Gastrocnemius medialis (tissue), 4 donors: Measurements from ENCODE around the gene ID2. TPM values are rescaled to one million over a fixed set of nuclear protein-coding genes. Genes with fewer than 3 reads are reported as not detected.
A peak's percentile ranks its signal among the peaks of the same experiment; 100 is the strongest.

ENCODE experiments used
- ATAC-seq, 2 donors: fragments of 150-250 bp; one replicate each; pipeline ENCODE4 v1.9.1; 2016
- DNase-seq, 2 donors: peaks; one replicate each; pipeline ENCODE4 v3.0.0-alpha.2; 2019
- H3K27ac ChIP-seq, 4 donors: fragments of 200-600 bp; sonication (generic); 1 replicate in 1 of 4; 2 replicates in 3 of 4; pipeline ENCODE4 v1.5.1; 2016 to 2018; ENCODE audit warnings: mild to moderate bottlenecking in 2 of 4, moderate library complexity in 1 of 4
- H3K27me3 ChIP-seq, 3 donors: fragments of 200-600 bp; sonication (generic) in 2 of 3; 1 replicate in 1 of 3; 2 replicates in 2 of 3; pipeline versions ENCODE4 v1.5.1 to v1.6.0; 2016 to 2019; ENCODE audit warnings: mild to moderate bottlenecking in 1 of 3, moderate library complexity in 1 of 3
- H3K36me3 ChIP-seq, 2 donors: fragments of 200-600 bp; sonication (generic) in 1 of 2; one replicate each; pipeline ENCODE4 v1.5.1; 2017 to 2018
- H3K4me1 ChIP-seq, 2 donors: fragments of 200-600 bp; sonication (generic) in 1 of 2; one replicate each; pipeline ENCODE4 v1.5.1; 2016 to 2017; ENCODE audit warnings: mild to moderate bottlenecking in 2 of 2
- H3K4me3 ChIP-seq, 4 donors: fragments of 200-600 bp; sonication (generic) in 3 of 4; 1 replicate in 1 of 4; 2 replicates in 3 of 4; pipeline ENCODE4 v1.5.1; 2016 to 2019; ENCODE audit warnings: mild to moderate bottlenecking in 2 of 4
- H3K9me3 ChIP-seq, 3 donors: fragments of 200-600 bp; sonication (generic) in 2 of 3; 1 replicate in 1 of 3; 2 replicates in 2 of 3; pipeline ENCODE4 v1.5.1; 2016 to 2019
- POLR2A ChIP-seq, 2 donors: fragments of 450-650 bp; IDR thresholded peaks; one replicate each; pipeline ENCODE4 v1.6.1; 2017; ENCODE audit warnings: antibody characterized with exemption in 2 of 2, mild to moderate bottlenecking in 2 of 2, moderate library complexity in 2 of 2
- in situ Hi-C, 4 donors: fragments of 200-750 bp; cut with MboI; loops; one replicate each; pipeline versions ENCODE4 v1.15.0 to v1.8.0; 2017; ENCODE audit warnings: low sequenced_read_pairs in 4 of 4
- intact Hi-C: fragments of 100-400 bp; cut with DNase I; formaldehyde crosslinking; loops from one replicate; pipeline ENCODE4 v1.15.1; 2023; ENCODE audit warnings: low total_unique reads
- total RNA-seq, 4 donors: library from RNA; depleted of rRNA; stranded (reverse); fragments of >200 nt; gene quantifications; one replicate each; pipeline versions ENCODE4 v1.1.0 to v1.2.3, GENCODE V29; 2016
- TF ChIP-seq, protein P1 (sequence below), 5 experiments: fragments of 450-650 bp in 3 of 5; fragments of 200-600 bp in 2 of 5; sonication (generic) in 2 of 5; IDR thresholded peaks in 4 of 5; conservative IDR thresholded peaks in 1 of 5; 1 replicate in 4 of 5; 2 replicates in 1 of 5; pipeline ENCODE4 v1.5.1; 2016 to 2019; ENCODE audit warnings: antibody characterized with exemption in 5 of 5, mild to moderate bottlenecking in 3 of 5, moderate library complexity in 3 of 5

Gene ID2
- total RNA-seq, 4 donors from 2014 or later = 16.6 to 35.9 (median 27.4) TPM

DNA sequence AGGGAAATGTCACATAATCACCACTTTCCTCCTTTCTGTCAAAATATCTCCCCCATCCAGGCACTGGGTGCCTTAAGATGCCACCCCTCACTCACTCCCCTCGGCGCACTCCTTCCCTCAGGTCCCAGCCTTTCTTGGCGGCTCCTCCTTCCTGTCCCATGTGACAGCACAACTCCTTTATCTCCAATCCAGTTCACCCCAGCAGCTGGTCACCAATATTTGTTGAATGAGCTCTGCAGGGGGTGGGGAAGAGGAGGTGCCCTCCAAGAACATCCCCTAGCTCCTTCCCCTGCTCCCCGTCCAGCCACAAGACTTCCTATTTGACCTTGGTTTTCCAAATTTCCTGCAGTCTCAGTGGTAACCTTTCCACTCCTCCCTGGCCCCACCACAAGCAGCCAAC lies 31.6 kb upstream of the ID2 start:
- H3K27me3 ChIP-seq = no peaks in the 10 kb centered on the region
- no peaks in the 10 kb centered on the region for H3K36me3 ChIP-seq
- no peak overlapping the region for H3K27ac ChIP-seq
- TF ChIP-seq, protein P1, sequence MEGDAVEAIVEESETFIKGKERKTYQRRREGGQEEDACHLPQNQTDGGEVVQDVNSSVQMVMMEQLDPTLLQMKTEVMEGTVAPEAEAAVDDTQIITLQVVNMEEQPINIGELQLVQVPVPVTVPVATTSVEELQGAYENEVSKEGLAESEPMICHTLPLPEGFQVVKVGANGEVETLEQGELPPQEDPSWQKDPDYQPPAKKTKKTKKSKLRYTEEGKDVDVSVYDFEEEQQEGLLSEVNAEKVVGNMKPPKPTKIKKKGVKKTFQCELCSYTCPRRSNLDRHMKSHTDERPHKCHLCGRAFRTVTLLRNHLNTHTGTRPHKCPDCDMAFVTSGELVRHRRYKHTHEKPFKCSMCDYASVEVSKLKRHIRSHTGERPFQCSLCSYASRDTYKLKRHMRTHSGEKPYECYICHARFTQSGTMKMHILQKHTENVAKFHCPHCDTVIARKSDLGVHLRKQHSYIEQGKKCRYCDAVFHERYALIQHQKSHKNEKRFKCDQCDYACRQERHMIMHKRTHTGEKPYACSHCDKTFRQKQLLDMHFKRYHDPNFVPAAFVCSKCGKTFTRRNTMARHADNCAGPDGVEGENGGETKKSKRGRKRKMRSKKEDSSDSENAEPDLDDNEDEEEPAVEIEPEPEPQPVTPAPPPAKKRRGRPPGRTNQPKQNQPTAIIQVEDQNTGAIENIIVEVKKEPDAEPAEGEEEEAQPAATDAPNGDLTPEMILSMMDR (IDR thresholded peaks at IDR 0.05 in 4 of 5, conservative IDR thresholded peaks at IDR 0.05 in 1 of 5) = no peak
- no peak for TF ChIP-seq POLR2A (IDR thresholded peaks at IDR 0.05)
- intact Hi-C loops (no loop called here), in situ Hi-C loops (no loop called here)
- no peak for DNase-seq
- ATAC-seq = no peak
- H3K4me3 ChIP-seq = no peak overlapping the region
- H3K4me1 ChIP-seq = no peaks in the 10 kb centered on the region
- H3K9me3 ChIP-seq = no peaks in the 10 kb centered on the region

DNA sequence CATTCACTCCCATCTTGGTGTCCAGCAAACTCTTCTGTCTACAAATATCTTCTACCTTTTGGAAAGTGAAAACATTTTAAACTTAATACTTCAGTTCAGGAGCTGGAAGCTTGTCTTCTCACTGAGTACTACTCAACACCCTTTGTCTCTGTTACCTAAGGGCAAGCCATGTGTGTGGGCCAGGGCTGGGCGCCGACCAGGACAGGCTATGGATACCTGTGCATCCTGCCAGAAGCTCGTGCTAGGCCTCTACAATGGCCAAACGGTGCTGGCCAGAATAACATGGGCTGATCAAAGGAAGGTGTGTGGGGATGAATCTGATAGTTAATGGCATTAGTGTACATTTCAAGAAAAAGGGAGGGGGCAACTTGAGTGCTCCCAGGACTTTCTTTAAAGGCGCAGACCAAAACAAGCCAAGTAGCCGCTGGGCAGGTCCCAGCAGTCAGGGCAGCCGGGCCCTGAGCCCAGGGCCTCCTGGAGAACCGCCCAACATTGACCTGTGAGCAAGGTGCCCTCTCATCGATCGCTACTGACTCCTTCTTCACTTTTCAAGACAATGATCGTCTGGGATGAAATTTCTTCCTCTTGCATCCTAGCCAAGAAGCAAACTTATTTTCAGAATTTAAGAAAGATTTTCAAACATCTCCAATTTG lies 29.0 kb upstream of the ID2 start:
- Histone ChIP-seq H3K4me3 (no peak overlapping the region), H3K27ac (no peak overlapping the region), H3K36me3 (no peaks in the 10 kb centered on the region), H3K4me1 (no peaks in the 10 kb centered on the region), H3K9me3 (no peaks in the 10 kb centered on the region), H3K27me3 (no peaks in the 10 kb centered on the region)
- ATAC-seq = peak; percentile 23 to 55
- intact Hi-C loops = no loop called here
- TF ChIP-seq, protein P1 (IDR thresholded peaks at IDR 0.05 in 4 of 5, conservative IDR thresholded peaks at IDR 0.05 in 1 of 5) = no peak
- TF ChIP-seq POLR2A (IDR thresholded peaks at IDR 0.05) = no peak
- DNase-seq = no peak
- in situ Hi-C loops = no loop called here

DNA sequence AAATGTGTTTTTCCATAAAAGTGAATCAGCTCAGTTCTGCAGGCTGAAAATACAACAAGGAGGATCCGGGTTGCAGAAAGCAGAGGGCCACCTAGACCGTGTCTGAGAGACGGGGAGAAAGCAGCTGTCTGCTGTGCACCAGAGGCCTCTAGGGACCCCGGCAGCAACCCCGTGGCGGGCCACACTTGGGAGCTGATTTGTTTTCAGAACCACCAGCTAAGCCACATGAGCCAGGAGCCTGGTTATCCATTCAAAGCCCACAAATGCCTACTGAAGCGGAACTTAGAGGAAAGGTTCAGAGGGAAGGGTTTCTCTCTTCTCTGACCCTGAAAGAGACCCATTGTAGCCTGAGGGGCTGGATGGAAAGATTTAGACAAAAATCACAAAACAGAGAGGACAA lies 28.4 kb upstream of the ID2 start:
- ATAC-seq (no peak), DNase-seq (no peak)
- intact Hi-C loops (no loop called here), in situ Hi-C loops (no loop called here)
- Histone ChIP-seq H3K36me3 (no peaks in the 10 kb centered on the region), H3K4me1 (no peaks in the 10 kb centered on the region), H3K27ac (no peak overlapping the region), H3K27me3 (no peaks in the 10 kb centered on the region), H3K4me3 (no peak overlapping the region), H3K9me3 (no peaks in the 10 kb centered on the region)
- TF ChIP-seq, protein P1 (IDR thresholded peaks at IDR 0.05 in 4 of 5, conservative IDR thresholded peaks at IDR 0.05 in 1 of 5) = no peak
- no peak for TF ChIP-seq POLR2A (IDR thresholded peaks at IDR 0.05)

DNA sequence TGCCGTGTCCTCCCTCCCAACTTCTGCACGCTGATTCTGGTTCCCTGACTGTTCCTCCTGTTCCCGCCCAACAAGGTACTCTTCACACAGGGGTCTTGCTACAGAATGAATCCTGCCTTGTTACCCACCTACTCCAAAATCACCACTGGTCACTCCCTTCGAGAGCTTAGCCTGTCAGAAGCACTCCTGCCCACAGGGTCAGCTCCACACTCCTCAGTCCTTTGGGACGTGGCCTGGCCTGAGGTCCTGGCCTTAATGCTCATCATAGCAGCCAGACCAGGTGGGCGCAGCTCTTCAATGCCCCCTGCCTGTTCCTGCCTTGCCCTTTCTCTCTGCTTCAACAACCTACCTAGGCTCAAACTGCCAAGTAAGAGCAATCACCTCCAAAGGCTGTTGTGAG lies 27.8 kb upstream of the ID2 start:
- Histone ChIP-seq H3K9me3 (no peaks in the 10 kb centered on the region), H3K4me1 (peaks cover 0 to under 1% of the 10 kb centered on the region in 2 donors), H3K27me3 (no peaks in the 10 kb centered on the region), H3K36me3 (no peaks in the 10 kb centered on the region), H3K27ac (no peak overlapping the region), H3K4me3 (no peak overlapping the region)
- intact Hi-C loops (no loop called here), in situ Hi-C loops (no loop called here)
- ATAC-seq (no peak), DNase-seq (no peak)
- no peak for TF ChIP-seq POLR2A (IDR thresholded peaks at IDR 0.05)
- TF ChIP-seq, protein P1 (IDR thresholded peaks at IDR 0.05 in 4 of 5, conservative IDR thresholded peaks at IDR 0.05 in 1 of 5) = no peak

DNA sequence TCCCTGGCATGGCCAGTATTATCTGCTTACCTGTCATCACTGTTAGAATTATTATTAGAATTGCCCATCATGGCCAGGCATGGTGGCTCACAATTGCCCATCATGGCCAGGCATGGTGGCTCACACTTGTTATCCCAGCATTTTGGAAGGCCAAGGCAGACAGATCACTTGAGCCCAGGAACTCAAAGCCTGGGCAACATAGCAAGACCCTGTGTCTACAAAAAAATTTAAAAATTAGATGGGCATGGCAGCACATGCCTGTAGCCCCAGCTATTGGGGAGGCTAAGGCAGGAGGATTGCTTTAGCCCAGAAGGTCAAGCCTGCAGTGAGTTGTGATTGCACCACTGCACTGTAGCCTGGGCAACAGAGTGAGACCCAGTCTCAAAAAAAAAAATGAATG lies 27.4 kb upstream of the ID2 start:
- Histone ChIP-seq H3K36me3 (no peaks in the 10 kb centered on the region), H3K9me3 (no peaks in the 10 kb centered on the region), H3K4me1 (peaks cover 0 to 5% of the 10 kb centered on the region in 2 donors), H3K4me3 (no peak overlapping the region), H3K27me3 (no peaks in the 10 kb centered on the region), H3K27ac (no peak overlapping the region)
- DNase-seq (no peak), ATAC-seq (no peak)
- intact Hi-C loops = no loop called here
- in situ Hi-C loops = no loop called here
- TF ChIP-seq POLR2A (IDR thresholded peaks at IDR 0.05) = no peak
- TF ChIP-seq, protein P1 (IDR thresholded peaks at IDR 0.05 in 4 of 5, conservative IDR thresholded peaks at IDR 0.05 in 1 of 5) = no peak
